K562 (cell line): ENCODE measurements around the gene ERMN. TPM values are rescaled to one million over a fixed set of nuclear protein-coding genes. Genes with fewer than 3 reads are reported as not detected.

Source experiments
- ATAC-seq: fragments of 200-7000 bp; cut with Tn5 transposase; 3 replicates; pipeline ENCODE4 v1.9.1; 2020; ENCODE audit warnings: moderate library complexity
- BruUV-seq: library from RNA; stranded (reverse); fragments of 400-500 nt; replicated peaks from 2 replicates; lab custom pipeline; 2021; lab: Mats Ljungman, UMichigan
- CTCF ChIA-PET: fragments of 300-600 bp; formaldehyde crosslinking; extraction: SDS; loops from one replicate; lab custom pipeline; 2021; ENCODE audit warnings: low intra/inter-chr PET ratio; lab: Yijun Ruan, JAX
- POLR2A ChIA-PET: fragments of 300-600, 350-650 bp; sonication (Branson Sonifier 250); formaldehyde crosslinking; extraction: SDS; loops from one replicate; lab custom pipeline; 2021; ENCODE audit warnings: antibody characterized with exemption, inconsistent platforms; lab: Yijun Ruan, JAX
- DNase-seq, 4 experiments: peaks; one replicate each; pipeline versions ENCODE4 v3.0.0 to v3.0.0-alpha.2; 2011 to 2018; ENCODE audit warnings: low spot score in 3 of 4, mixed read lengths in 3 of 4; ENCODE audit errors: extremely low read depth in 1 of 4
- FAIRE-seq: peaks from 2 replicates; lab custom pipeline; 2011; peaks lifted over from hg19 to GRCh38; lab: Jason Lieb, UNC
- H2AFZ ChIP-seq: 2 replicates; pipeline ENCODE4 v1.6.0; 2011; ENCODE audit warnings: low read depth, low read length, control low read depth, inconsistent platforms
- H3K27ac ChIP-seq: fragments of 200-600 bp; 3 replicates; pipeline ENCODE4 v1.8.0; 2011; ENCODE audit warnings: low read depth, mild to moderate bottlenecking, control low read depth, inconsistent platforms, low read length, moderate library complexity, mixed read lengths; ENCODE audit errors: extremely low read depth
- H3K27me3 ChIP-seq, 2 experiments: fragments of 300-600 bp in 1 of 2; 2 replicates in 1 of 2; 3 replicates in 1 of 2; pipeline versions ENCODE4 v1.6.0 to v1.8.0; 2011; ENCODE audit warnings: inconsistent platforms in 2 of 2, low read length in 2 of 2, mild to moderate bottlenecking in 1 of 2, mixed read lengths in 1 of 2, moderate library complexity in 1 of 2; ENCODE audit not compliant: control insufficient read depth in 2 of 2, insufficient read depth in 2 of 2
- H3K36me3 ChIP-seq: fragments of 300-600 bp; 3 replicates; pipeline ENCODE4 v1.8.0; 2011; ENCODE audit warnings: mild to moderate bottlenecking, low read length, inconsistent platforms; ENCODE audit not compliant: control insufficient read depth, insufficient read depth
- H3K4me1 ChIP-seq, 2 experiments: fragments of 200-600 bp in 1 of 2; replicated peaks in 1 of 2; 2 replicates in 1 of 2; 3 replicates in 1 of 2; pipeline versions ENCODE4 v1.5.1 to v1.8.0; 2011; ENCODE audit warnings: inconsistent platforms in 2 of 2, low read length in 2 of 2, mild to moderate bottlenecking in 1 of 2, mixed read lengths in 1 of 2, moderate library complexity in 1 of 2; ENCODE audit not compliant: control insufficient read depth in 2 of 2, insufficient read depth in 2 of 2
- H3K4me2 ChIP-seq: 2 replicates; pipeline ENCODE4 v1.6.1; 2011; ENCODE audit warnings: low read length, control low read depth, inconsistent platforms, mixed read lengths; ENCODE audit not compliant: insufficient read depth
- H3K4me3 ChIP-seq: fragments of 200-600 bp; sonication (generic), shearing (Covaris generic); 2 replicates; pipeline ENCODE4 v1.5.1; 2016; ENCODE audit warnings: control low read depth, inconsistent platforms
- H3K79me2 ChIP-seq: fragments of 200-600 bp; 3 replicates; pipeline ENCODE4 v1.8.0; 2011; ENCODE audit warnings: low read length, inconsistent platforms; ENCODE audit not compliant: control insufficient read depth, insufficient read depth
- H3K9ac ChIP-seq, 2 experiments: 2 replicates each; pipeline versions ENCODE4 v1.6.0 to v1.6.1; 2011; ENCODE audit warnings: low read depth in 2 of 2, low read length in 2 of 2, control low read depth in 1 of 2, inconsistent platforms in 1 of 2, mild to moderate bottlenecking in 1 of 2, mixed read lengths in 1 of 2; ENCODE audit not compliant: insufficient read depth in 1 of 2
- H3K9me1 ChIP-seq: one replicate; pipeline ENCODE4 v1.6.0; 2011; ENCODE audit warnings: inconsistent platforms, mild to moderate bottlenecking, low read length, moderate library complexity; ENCODE audit not compliant: control insufficient read depth, insufficient read depth
- H3K9me3 ChIP-seq: replicated peaks from 2 replicates; pipeline ENCODE4 v1.5.1; 2011; ENCODE audit warnings: low read depth, low read length, inconsistent platforms; ENCODE audit not compliant: control insufficient read depth, insufficient read depth
- H4K20me1 ChIP-seq: replicated peaks from 2 replicates; pipeline ENCODE4 v1.6.1; 2011; ENCODE audit warnings: low read length, inconsistent platforms, mixed read lengths; ENCODE audit not compliant: control insufficient read depth, insufficient read depth
- GATAD2B ChIP-seq: fragments of 450-650 bp; IDR thresholded peaks from 2 replicates; pipeline ENCODE4 v1.6.1; 2017; ENCODE audit warnings: mild to moderate bottlenecking, borderline replicate concordance
- HMBOX1 ChIP-seq: sonication (generic); IDR thresholded peaks from 2 replicates; pipeline ENCODE4 v1.6.1; 2016
- PKNOX1 ChIP-seq: fragments of 450-650 bp; IDR thresholded peaks from 2 replicates; pipeline ENCODE4 v1.6.1; 2016
- POLR2AphosphoS5 ChIP-seq: IDR thresholded peaks from 2 replicates; pipeline ENCODE4 v1.6.1; 2011; ENCODE audit warnings: mild to moderate bottlenecking, low read depth, low read length, moderate library complexity; ENCODE audit not compliant: control insufficient read depth, insufficient read depth
- RBFOX2 ChIP-seq: fragments of 200-400 bp; formaldehyde crosslinking; IDR thresholded peaks from 2 replicates; pipeline ENCODE4 v1.6.1; 2017; ENCODE audit warnings: low read depth, mild to moderate bottlenecking, low read length, moderate library complexity
- RBM17 ChIP-seq: fragments of 200-400 bp; formaldehyde crosslinking; IDR thresholded peaks from 2 replicates; pipeline ENCODE4 v1.6.1; 2017; ENCODE audit warnings: low read depth, mild to moderate bottlenecking, low read length, borderline replicate concordance
- TFE3 ChIP-seq: fragments of 450-650 bp; formaldehyde crosslinking; IDR thresholded peaks from 2 replicates; pipeline ENCODE4 v1.4.0; 2020; ENCODE audit warnings: mild to moderate bottlenecking, mixed read lengths
- THRAP3 ChIP-seq: fragments of 450-650 bp; IDR thresholded peaks from 2 replicates; pipeline ENCODE4 v1.6.1; 2016; ENCODE audit warnings: mild to moderate bottlenecking, inconsistent platforms, borderline replicate concordance
- UBTF ChIP-seq, 2 experiments: IDR thresholded peaks; 2 replicates each; pipeline ENCODE4 v1.6.1; 2012; ENCODE audit warnings: improper control_type of control experiment in 2 of 2, low read depth in 2 of 2, low read length in 2 of 2, borderline replicate concordance in 1 of 2
- WGBS: fragments of 100-300 bp; shearing (Covaris generic); methylation state at CpG from one replicate; pipeline ENCODE4 v1.1.6; 2016; ENCODE audit warnings: low coverage, mixed read lengths; ENCODE audit not compliant: insufficient coverage; ENCODE audit errors: missing lambda C conversion rate; 5-methylcytosine and 5-hydroxymethylcytosine counted together
- in situ Hi-C: fragments of 300-500 bp; cut with MboI; formaldehyde crosslinking; loops from 4 replicates; pipeline ENCODE4 v1.15.0; 2018; ENCODE audit warnings: inconsistent platforms, mixed read lengths
- intact Hi-C: fragments of 100-400 bp; cut with micrococcal nuclease; formaldehyde crosslinking; loops from 2 replicates; pipeline ENCODE4 v1.14.2; 2022
- polyA plus RNA-seq, 8 experiments: library from polyadenylated mRNA; depleted of rRNA in 4 of 8; stranded (reverse) in 5 of 8; unstranded in 3 of 8; fragments of >200 nt; fragmentation: Nextera tagmentation in 2 of 8; fragmentation: Illumina TruSeq in 1 of 8; extraction: Ambion mirVana in 2 of 8; extraction: Trizol in 1 of 8; gene quantifications; 2 replicates each; pipeline versions ENCODE4 v1.2.1 to v1.2.3, GENCODE V29; 2011 to 2014; ENCODE audit warnings: inconsistent platforms in 1 of 8, missing spikeins in 1 of 8
- total RNA-seq, 7 experiments: library from RNA; depleted of rRNA in 6 of 7; stranded (reverse); fragments of >200 nt in 6 of 7; fragmentation: Illumina TruSeq in 2 of 7; extraction: Trizol in 2 of 7; gene quantifications; 2 replicates each; pipeline versions ENCODE4 v1.2.1 to v1.2.3, GENCODE V29; 2011 to 2021; ENCODE audit warnings: low replicate concordance in 1 of 7
- TF ChIP-seq, protein P1 (sequence below): fragments of 250-450 bp; sonication (Bioruptor Pico); IDR thresholded peaks from 2 replicates; pipeline ENCODE4 v1.5.0; 2021

ERMN gene
- total and polyA plus RNA-seq, 9 of the 15 experiments (the other 6 are each of a cell fraction or from before 2014, with no cell fraction given): 0.03 to 0.11 (median 0.05) TPM; not detected in 3

DNA sequence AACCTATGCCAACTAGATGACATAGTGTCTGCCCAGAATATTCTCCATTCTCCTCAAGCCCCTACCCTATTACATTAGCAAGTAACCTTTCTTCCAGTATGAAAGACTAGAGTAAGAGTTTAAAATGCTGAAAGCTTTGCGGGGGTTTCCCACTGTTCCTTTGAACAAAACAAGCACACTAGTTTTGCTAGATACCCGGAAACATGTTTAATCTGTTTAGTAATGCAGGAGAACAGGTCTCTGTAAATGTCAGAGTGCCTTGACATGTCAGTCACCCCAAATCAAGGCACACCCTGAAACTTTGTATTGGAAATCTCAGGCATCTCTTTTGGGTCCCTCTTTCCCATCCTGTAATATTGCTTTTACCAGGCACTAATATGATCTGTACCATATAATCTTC, 56.6 kb downstream of the ERMN start:
- CTCF ChIA-PET: no interaction called here
- Histone ChIP-seq H3K9ac (peak overlapping the region in 1 of 2 experiments; percentile 8; a peak in 1 of 4 replicates), H3K4me1 (peaks cover 9 to 70% of the 10 kb centered on the region in 2 experiments), H3K79me2 (peaks cover 98% of the 10 kb centered on the region), H3K9me3 (no peaks in the 10 kb centered on the region), H3K4me2 (no peak overlapping the region), H3K36me3 (peaks cover 82% of the 10 kb centered on the region), H3K9me1 (peaks cover 2% of the 10 kb centered on the region), H3K27me3 (no peaks in the 10 kb centered on the region), H2AFZ (no peak overlapping the region), H4K20me1 (no peaks in the 10 kb centered on the region), H3K4me3 (no peak overlapping the region), H3K27ac (peak overlapping the region; percentile 52; the same call in 2 of the 3 replicates)
- 60% methylated on average over 2 of the region's 2 CpGs for WGBS
- in situ Hi-C loops (no loop called here), intact Hi-C loops (no loop called here)
- FAIRE-seq (no peak), DNase-seq (no peak), ATAC-seq (no peak)
- BruUV-seq: no TSS peak
- TF ChIP-seq HMBOX1 (0 out of 2 replicates have a peak, but pooled peaks have one; percentile 26), POLR2AphosphoS5 (peak; percentile 42; the same call in 1 of the 2 replicates), TFE3 (CRISPR knock-in tag) (no peak), RBFOX2 (0 out of 2 replicates have a peak, but pooled peaks have one; percentile 15), RBM17 (no peak), THRAP3 (no peak), PKNOX1 (peak; percentile 18; the same call in 1 of the 2 replicates), GATAD2B (no peak), UBTF (IDR thresholded peaks at IDR 0.05; ENCODE audit: borderline replicate concordance in 1 of 2, low read depth in 2 of 2, low read length in 2 of 2) (no peak)
- TF ChIP-seq, protein P1, sequence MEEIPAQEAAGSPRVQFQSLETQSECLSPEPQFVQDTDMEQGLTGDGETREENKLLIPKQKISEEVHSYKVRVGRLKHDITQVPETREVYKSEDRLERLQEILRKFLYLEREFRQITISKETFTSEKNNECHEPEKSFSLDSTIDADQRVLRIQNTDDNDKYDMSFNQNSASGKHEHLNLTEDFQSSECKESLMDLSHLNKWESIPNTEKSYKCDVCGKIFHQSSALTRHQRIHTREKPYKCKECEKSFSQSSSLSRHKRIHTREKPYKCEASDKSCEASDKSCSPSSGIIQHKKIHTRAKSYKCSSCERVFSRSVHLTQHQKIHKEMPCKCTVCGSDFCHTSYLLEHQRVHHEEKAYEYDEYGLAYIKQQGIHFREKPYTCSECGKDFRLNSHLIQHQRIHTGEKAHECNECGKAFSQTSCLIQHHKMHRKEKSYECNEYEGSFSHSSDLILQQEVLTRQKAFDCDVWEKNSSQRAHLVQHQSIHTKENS (CRISPR knock-in tag): no peak
- POLR2A ChIA-PET: no interaction called here
